ENCODE data around the gene LRRFIP2.

- TF ChIP-seq CTCF (IDR thresholded peaks at IDR 0.05; ENCODE audit: poor library complexity) (no peak), EZH2 (IDR thresholded peaks at IDR 0.05; ENCODE audit: borderline replicate concordance) (no peak)
These were observed 35.8 kb upstream of the LRRFIP2 start for GRCh38 chr3:37210230-37210629.
